ENCODE results near the gene SLC6A15.

SLC6A15 gene

GRCh38 chr12:84822525-84822924 is 90.1 kb downstream of the SLC6A15 start:
- no peak for DNase-seq (ENCODE audit: low read depth in 1 of 2, low spot score in 1 of 2)
- Histone ChIP-seq H3K27ac (replicated peaks) (no peak overlapping the region), H3K4me3 (replicated peaks; ENCODE audit: insufficient read depth, low read length) (no peak overlapping the region)

GRCh38 chr12:84816916-84817695 is 95.5 kb downstream of the SLC6A15 start:
- no peaks in the 10 kb centered on the region for H3K27me3 ChIP-seq (ENCODE audit: insufficient read depth, poor library complexity, severe bottlenecking)
- no peak for DNase-seq (ENCODE audit: low read depth in 1 of 2, low spot score in 1 of 2)
- no peak overlapping the region for H3K4me3 ChIP-seq (replicated peaks; ENCODE audit: insufficient read depth, low read length)
- TF ChIP-seq SPI1 (IDR thresholded peaks at IDR 0.05; ENCODE audit: borderline replicate concordance, low read depth) (no peak), POLR2AphosphoS5 (IDR thresholded peaks at IDR 0.05; ENCODE audit: low read depth) (no peak), CTCF (IDR thresholded peaks at IDR 0.05; ENCODE audit: insufficient read depth, low read length) (no peak), GABPA (IDR thresholded peaks at IDR 0.05; ENCODE audit: low read depth) (no peak), REST (IDR thresholded peaks at IDR 0.05; ENCODE audit: insufficient replicate concordance, low read depth) (no peak)
- no peak overlapping the region for H3K27ac ChIP-seq (replicated peaks)

More at GRCh38 chr12:84822525-84822924, 90.1 kb downstream of the SLC6A15 start:
- TF ChIP-seq SPI1 (IDR thresholded peaks at IDR 0.05; ENCODE audit: borderline replicate concordance, low read depth) (no peak), POLR2AphosphoS5 (IDR thresholded peaks at IDR 0.05; ENCODE audit: low read depth) (no peak), CTCF (IDR thresholded peaks at IDR 0.05; ENCODE audit: insufficient read depth, low read length) (no peak)
- H3K27me3 ChIP-seq (ENCODE audit: insufficient read depth, poor library complexity, severe bottlenecking), result no peaks in the 10 kb centered on the region

GRCh38 chr12:84814664-84815245 is 97.8 kb downstream of the SLC6A15 start:
- H3K4me3 ChIP-seq (replicated peaks; ENCODE audit: insufficient read depth, low read length), result no peak overlapping the region
- DNase-seq (ENCODE audit: low read depth in 1 of 2, low spot score in 1 of 2), result no peak
- TF ChIP-seq POLR2AphosphoS5 (IDR thresholded peaks at IDR 0.05; ENCODE audit: low read depth), result no peak
- no peaks in the 10 kb centered on the region for H3K27me3 ChIP-seq (ENCODE audit: insufficient read depth, poor library complexity, severe bottlenecking)
- H3K27ac ChIP-seq (replicated peaks), result no peak overlapping the region

- Histone ChIP-seq H3K27me3 (ENCODE audit: insufficient read depth, poor library complexity, severe bottlenecking) (no peaks in the 10 kb centered on the region), H3K27ac (replicated peaks) (no peak overlapping the region), H3K4me3 (replicated peaks; ENCODE audit: insufficient read depth, low read length) (no peak overlapping the region)
- TF ChIP-seq CTCF (IDR thresholded peaks at IDR 0.05; ENCODE audit: insufficient read depth, low read length) (no peak), REST (IDR thresholded peaks at IDR 0.05; ENCODE audit: insufficient replicate concordance, low read depth) (no peak)
- no peak for DNase-seq (ENCODE audit: low read depth in 1 of 2, low spot score in 1 of 2)
Observed at GRCh38 chr12:84813780-84814663, 98.6 kb downstream of the SLC6A15 start.
